WERI-Rb-1 (cell line): ENCODE data around the gene ZNF620.

Experiments
- DNase-seq: peaks from one replicate; pipeline ENCODE4 v3.0.0-alpha.2; 2020
- H3K27ac ChIP-seq: fragments of 250-450 bp; sonication (Bioruptor Pico); 2 replicates; pipeline ENCODE4 v1.5.1; 2020; ENCODE audit warnings: mild to moderate bottlenecking, moderate library complexity
- H3K27me3 ChIP-seq: fragments of 250-450 bp; sonication (Bioruptor Pico); 2 replicates; pipeline ENCODE4 v1.5.1; 2021; ENCODE audit warnings: mild to moderate bottlenecking, low read depth, moderate library complexity; ENCODE audit not compliant: insufficient read depth, severe bottlenecking
- H3K36me3 ChIP-seq: fragments of 250-450 bp; sonication (Bioruptor Pico); 2 replicates; pipeline ENCODE4 v1.5.1; 2020; ENCODE audit warnings: mild to moderate bottlenecking, moderate library complexity
- H3K4me3 ChIP-seq: 2 replicates; pipeline ENCODE4 v1.5.1; 2011; ENCODE audit warnings: low read depth, mild to moderate bottlenecking, control low read depth, low read length
- H3K9me3 ChIP-seq: fragments of 250-450 bp; sonication (Bioruptor Pico); 2 replicates; pipeline ENCODE4 v1.5.1; 2021; ENCODE audit warnings: mild to moderate bottlenecking, moderate library complexity; ENCODE audit not compliant: severe bottlenecking
- TF ChIP-seq, protein P1 (sequence below): IDR thresholded peaks from 2 replicates; pipeline ENCODE4 v1.5.1; 2011; ENCODE audit warnings: low read depth, mild to moderate bottlenecking, control low read depth, inconsistent platforms, low read length

Gene ZNF620

DNA sequence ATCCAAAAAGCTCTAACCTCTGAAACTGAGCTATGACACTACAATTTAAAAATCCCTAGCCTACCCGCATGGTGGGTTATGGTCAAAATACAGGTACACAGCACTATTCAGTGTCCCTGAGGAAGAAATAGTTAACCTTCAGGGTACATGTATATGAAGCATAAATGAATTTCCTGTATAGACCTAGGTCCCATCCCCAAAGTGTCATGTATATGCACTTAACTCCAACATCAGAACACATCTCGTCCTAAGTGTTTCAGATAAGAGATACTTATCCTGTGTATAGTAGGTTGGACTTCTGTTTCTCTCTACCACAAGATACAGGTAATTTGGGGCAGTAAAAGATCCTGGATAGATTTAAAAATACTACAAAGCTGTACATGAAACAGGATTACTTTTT is 42.3 kb upstream of the ZNF620 start:
- no peak overlapping the region for H3K4me3 ChIP-seq
- H3K27me3 ChIP-seq = no peaks in the 10 kb centered on the region
- H3K36me3 ChIP-seq = peaks cover 84% of the 10 kb centered on the region
- no peak for DNase-seq
- no peak overlapping the region for H3K27ac ChIP-seq
- TF ChIP-seq, protein P1, sequence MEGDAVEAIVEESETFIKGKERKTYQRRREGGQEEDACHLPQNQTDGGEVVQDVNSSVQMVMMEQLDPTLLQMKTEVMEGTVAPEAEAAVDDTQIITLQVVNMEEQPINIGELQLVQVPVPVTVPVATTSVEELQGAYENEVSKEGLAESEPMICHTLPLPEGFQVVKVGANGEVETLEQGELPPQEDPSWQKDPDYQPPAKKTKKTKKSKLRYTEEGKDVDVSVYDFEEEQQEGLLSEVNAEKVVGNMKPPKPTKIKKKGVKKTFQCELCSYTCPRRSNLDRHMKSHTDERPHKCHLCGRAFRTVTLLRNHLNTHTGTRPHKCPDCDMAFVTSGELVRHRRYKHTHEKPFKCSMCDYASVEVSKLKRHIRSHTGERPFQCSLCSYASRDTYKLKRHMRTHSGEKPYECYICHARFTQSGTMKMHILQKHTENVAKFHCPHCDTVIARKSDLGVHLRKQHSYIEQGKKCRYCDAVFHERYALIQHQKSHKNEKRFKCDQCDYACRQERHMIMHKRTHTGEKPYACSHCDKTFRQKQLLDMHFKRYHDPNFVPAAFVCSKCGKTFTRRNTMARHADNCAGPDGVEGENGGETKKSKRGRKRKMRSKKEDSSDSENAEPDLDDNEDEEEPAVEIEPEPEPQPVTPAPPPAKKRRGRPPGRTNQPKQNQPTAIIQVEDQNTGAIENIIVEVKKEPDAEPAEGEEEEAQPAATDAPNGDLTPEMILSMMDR = no peak
- no peaks in the 10 kb centered on the region for H3K9me3 ChIP-seq

DNA sequence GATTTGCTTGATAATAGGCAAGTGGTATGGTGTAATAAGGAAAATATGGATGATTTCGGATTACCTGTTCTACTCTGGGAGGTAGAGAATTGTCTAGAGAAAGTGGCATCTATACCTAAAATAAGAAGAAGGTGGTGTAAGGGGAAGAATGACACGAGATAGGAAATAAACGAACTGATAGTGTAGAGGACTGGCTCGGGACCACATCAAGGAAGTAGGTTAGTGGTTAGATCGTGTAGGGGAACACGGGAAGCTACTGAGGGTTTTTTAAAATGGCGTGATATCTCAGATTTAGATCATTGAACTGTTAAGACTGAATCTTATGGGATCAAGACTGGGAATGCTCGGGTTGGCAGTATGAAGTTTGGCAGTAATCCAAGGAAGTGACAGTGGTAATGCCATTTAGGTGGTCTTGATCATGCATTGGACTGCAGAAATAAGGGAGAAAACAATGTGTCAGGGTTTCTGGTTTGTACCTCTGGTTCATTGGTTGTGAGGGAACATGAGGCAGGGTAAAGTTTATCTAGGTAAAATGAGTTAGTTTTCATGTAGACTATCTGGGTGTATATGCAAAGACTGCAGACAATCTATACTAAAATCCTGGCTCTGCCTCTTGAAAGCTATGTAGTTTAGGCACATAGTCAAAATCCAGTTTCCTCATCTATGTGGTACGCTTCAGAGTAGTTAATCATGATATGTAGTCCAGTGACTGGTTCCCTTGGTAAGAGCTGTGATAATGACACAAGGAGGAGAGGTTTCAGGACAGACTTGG is 41.3 kb upstream of the ZNF620 start:
- DNase-seq = no peak
- TF ChIP-seq, protein P1 = no peak
- Histone ChIP-seq H3K27me3 (no peaks in the 10 kb centered on the region), H3K9me3 (no peaks in the 10 kb centered on the region), H3K27ac (no peak overlapping the region), H3K36me3 (peaks cover 74% of the 10 kb centered on the region), H3K4me3 (no peak overlapping the region)

DNA sequence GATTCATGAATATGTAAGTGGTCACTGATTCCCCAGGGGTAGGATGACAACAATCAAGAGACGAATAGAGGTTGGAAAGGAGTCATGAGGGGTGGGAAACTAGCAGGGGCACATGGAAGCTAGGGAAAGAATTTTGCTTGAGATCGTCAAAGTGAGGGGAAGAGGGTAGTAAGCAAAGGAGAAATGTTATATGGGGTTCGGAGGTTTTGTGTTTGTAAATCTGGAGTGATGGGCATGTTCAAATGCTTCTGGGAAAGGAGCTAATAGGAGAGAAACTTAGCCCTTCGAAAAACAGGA is 40.8 kb upstream of the ZNF620 start:
- Histone ChIP-seq H3K27me3 (no peaks in the 10 kb centered on the region), H3K4me3 (no peak overlapping the region), H3K36me3 (peaks cover 69% of the 10 kb centered on the region), H3K27ac (no peak overlapping the region), H3K9me3 (no peaks in the 10 kb centered on the region)
- TF ChIP-seq, protein P1 = no peak
- no peak for DNase-seq

DNA sequence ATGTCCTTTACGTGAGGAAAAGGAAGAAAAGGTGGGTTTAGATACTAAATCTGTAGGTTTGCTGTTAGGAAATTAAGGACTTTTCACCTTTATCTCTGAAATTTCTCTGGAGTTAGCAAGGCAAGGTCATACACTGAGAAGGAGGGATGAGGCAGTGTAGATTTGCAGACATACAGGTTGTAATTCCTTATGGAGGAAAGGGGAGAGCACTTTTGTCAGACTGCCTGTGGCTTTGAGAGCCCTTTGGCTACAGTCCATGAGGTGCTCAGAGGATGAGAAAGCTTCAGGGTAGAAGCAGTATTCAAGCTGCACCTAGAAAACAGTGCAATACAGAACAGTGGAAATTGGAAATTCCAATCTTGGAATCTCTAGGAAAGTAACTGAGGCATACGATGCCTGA is 40.4 kb upstream of the ZNF620 start:
- TF ChIP-seq, protein P1 = no peak
- no peak overlapping the region for H3K4me3 ChIP-seq
- no peak for DNase-seq
- H3K36me3 ChIP-seq = peaks cover 65% of the 10 kb centered on the region
- no peaks in the 10 kb centered on the region for H3K9me3 ChIP-seq
- H3K27me3 ChIP-seq = no peaks in the 10 kb centered on the region
- no peak overlapping the region for H3K27ac ChIP-seq

DNA sequence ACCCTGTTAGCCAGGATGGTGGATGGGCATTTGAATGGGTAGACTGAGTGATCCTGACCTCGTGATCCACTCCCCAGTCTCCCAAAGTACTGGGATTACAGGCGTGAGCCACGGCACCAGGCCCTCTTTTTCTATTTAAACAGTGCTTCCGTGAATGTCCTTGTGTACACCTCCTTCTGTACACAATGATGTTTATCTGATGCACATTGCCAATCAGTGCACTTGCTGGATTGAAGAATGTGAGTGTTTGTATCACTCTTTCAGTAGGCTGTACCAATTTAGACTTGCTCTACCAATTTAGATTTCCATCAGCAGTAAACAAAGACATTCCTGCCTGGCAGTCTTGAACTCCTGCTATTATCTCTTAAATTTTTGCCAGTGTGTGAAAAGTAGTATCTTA is 37.8 kb upstream of the ZNF620 start:
- peaks cover 42% of the 10 kb centered on the region for H3K36me3 ChIP-seq
- no peaks in the 10 kb centered on the region for H3K27me3 ChIP-seq
- TF ChIP-seq, protein P1 = no peak
- no peak for DNase-seq
- H3K27ac ChIP-seq = no peak overlapping the region
- no peaks in the 10 kb centered on the region for H3K9me3 ChIP-seq
- H3K4me3 ChIP-seq = no peak overlapping the region

DNA sequence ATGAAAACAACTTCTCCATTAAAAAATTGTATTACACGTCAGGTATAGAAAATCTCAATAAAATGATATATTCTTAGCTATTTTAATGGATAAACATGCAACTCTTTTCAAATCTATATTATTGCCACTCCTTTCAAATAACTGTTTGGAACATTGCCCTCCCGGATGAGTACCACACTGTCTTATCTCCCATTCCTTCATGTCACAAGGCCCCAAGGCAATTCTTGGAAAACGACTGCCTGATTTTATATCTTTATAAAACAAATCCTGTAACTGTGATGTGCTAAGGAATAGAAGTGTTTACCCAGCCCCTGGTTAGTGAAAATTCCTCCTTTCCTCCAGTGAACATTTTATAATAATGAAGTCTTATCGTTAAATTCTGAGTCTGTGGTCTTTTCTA is 35.1 kb upstream of the ZNF620 start:
- peaks cover 17% of the 10 kb centered on the region for H3K36me3 ChIP-seq
- DNase-seq = no peak
- H3K9me3 ChIP-seq = no peaks in the 10 kb centered on the region
- no peak overlapping the region for H3K27ac ChIP-seq
- H3K27me3 ChIP-seq = no peaks in the 10 kb centered on the region
- TF ChIP-seq, protein P1 = no peak
- H3K4me3 ChIP-seq = no peak overlapping the region
